ENCODE results near the gene GGT6. TPM values are rescaled to one million over a fixed set of nuclear protein-coding genes. Genes with fewer than 3 reads are reported as not detected.

Gene GGT6
- total and polyA plus RNA-seq, 2 of the 13 experiments (the other 11 are each of a cell fraction or from before 2014, with no cell fraction given), result 0.16 to 0.80 TPM

DNA sequence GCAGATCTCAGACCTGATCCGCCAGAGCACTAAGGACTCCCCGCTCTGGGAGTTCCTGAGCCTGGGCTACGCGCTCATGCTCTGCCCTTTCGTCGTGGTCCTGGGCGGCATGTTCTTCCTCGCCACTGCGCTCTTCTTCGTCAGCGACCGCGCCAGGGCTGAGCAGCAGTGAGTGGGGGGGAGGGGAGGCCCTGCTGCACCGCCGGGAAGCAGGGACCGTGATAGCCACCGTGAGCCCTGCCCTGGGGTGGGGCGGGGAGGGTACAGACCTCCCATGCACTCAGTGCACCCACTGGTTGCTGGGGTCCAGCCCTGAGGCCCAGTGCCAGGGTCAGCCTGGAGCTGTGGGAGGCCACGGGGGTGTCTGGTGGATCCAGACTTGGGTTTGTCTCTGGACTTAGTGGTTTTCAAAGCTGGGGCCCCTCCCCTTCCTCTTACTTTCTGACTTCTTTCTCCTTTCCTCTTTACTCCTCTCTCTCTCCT lies 24.1 kb downstream of the GGT6 start (continued):
- TF ChIP-seq, protein P1, sequence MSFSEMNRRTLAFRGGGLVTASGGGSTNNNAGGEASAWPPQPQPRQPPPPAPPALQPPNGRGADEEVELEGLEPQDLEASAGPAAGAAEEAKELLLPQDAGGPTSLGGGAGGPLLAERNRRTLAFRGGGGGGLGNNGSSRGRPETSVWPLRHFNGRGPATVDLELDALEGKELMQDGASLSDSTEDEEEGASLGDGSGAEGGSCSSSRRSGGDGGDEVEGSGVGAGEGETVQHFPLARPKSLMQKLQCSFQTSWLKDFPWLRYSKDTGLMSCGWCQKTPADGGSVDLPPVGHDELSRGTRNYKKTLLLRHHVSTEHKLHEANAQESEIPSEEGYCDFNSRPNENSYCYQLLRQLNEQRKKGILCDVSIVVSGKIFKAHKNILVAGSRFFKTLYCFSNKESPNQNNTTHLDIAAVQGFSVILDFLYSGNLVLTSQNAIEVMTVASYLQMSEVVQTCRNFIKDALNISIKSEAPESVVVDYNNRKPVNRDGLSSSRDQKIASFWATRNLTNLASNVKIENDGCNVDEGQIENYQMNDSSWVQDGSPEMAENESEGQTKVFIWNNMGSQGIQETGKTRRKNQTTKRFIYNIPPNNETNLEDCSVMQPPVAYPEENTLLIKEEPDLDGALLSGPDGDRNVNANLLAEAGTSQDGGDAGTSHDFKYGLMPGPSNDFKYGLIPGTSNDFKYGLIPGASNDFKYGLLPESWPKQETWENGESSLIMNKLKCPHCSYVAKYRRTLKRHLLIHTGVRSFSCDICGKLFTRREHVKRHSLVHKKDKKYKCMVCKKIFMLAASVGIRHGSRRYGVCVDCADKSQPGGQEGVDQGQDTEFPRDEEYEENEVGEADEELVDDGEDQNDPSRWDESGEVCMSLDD (CRISPR knock-in tag; IDR thresholded peaks at IDR 0.05; ENCODE audit: borderline replicate concordance), result no peak
- TF ChIP-seq, protein P2, sequence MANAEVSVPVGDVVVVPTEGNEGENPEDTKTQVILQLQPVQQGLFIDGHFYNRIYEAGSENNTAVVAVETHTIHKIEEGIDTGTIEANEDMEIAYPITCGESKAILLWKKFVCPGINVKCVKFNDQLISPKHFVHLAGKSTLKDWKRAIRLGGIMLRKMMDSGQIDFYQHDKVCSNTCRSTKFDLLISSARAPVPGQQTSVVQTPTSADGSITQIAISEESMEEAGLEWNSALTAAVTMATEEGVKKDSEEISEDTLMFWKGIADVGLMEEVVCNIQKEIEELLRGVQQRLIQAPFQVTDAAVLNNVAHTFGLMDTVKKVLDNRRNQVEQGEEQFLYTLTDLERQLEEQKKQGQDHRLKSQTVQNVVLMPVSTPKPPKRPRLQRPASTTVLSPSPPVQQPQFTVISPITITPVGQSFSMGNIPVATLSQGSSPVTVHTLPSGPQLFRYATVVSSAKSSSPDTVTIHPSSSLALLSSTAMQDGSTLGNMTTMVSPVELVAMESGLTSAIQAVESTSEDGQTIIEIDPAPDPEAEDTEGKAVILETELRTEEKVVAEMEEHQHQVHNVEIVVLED (CRISPR knock-in tag; IDR thresholded peaks at IDR 0.05; ENCODE audit: borderline replicate concordance), result no peak
- TF ChIP-seq MEF2D (CRISPR knock-in tag; IDR thresholded peaks at IDR 0.05) (no peak), NFKBIZ (CRISPR knock-in tag; IDR thresholded peaks at IDR 0.05) (no peak), POLR2A (IDR thresholded peaks at IDR 0.05; ENCODE audit: insufficient read depth in 1 of 2, low read depth in 2 of 2, low read length in 2 of 2) (peak; percentile 2 to 30; a peak in 1 of 4 replicates), SSRP1 (CRISPR knock-in tag; IDR thresholded peaks at IDR 0.05) (peak; percentile 44; the same call in 1 of the 2 replicates), AGO2 (optimal IDR thresholded peaks at IDR 0.05; ENCODE audit: low read depth, low read length) (peak; percentile 84), ZNF761 (CRISPR knock-in tag; conservative IDR thresholded peaks at IDR 0.05) (no peak), ZNF720 (CRISPR knock-in tag; IDR thresholded peaks at IDR 0.05) (no peak), KDM2A (CRISPR knock-in tag; IDR thresholded peaks at IDR 0.05; ENCODE audit: borderline replicate concordance, low read depth) (peak; percentile 31; the same call in 1 of the 2 replicates)
- TF ChIP-seq, protein P3, sequence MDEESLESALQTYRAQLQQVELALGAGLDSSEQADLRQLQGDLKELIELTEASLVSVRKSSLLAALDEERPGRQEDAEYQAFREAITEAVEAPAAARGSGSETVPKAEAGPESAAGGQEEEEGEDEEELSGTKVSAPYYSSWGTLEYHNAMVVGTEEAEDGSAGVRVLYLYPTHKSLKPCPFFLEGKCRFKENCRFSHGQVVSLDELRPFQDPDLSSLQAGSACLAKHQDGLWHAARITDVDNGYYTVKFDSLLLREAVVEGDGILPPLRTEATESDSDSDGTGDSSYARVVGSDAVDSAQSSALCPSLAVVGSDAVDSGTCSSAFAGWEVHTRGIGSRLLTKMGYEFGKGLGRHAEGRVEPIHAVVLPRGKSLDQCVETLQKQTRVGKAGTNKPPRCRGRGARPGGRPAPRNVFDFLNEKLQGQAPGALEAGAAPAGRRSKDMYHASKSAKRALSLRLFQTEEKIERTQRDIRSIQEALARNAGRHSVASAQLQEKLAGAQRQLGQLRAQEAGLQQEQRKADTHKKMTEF (CRISPR knock-in tag; IDR thresholded peaks at IDR 0.05), result peak; percentile 32; the same call in 1 of the 2 replicates
